GM20000 (cell line): Measurements from ENCODE around the gene STK38L.

Source experiments
- DNase-seq: peaks from one replicate; pipeline ENCODE4 v3.0.0; 2012; ENCODE audit warnings: low spot score
- TF ChIP-seq, protein P1 (sequence below): IDR thresholded peaks from 2 replicates; pipeline ENCODE4 v1.5.1; 2012; ENCODE audit warnings: mild to moderate bottlenecking, control low read depth; ENCODE audit errors: extremely low read depth, missing control alignments

The STK38L gene

DNA sequence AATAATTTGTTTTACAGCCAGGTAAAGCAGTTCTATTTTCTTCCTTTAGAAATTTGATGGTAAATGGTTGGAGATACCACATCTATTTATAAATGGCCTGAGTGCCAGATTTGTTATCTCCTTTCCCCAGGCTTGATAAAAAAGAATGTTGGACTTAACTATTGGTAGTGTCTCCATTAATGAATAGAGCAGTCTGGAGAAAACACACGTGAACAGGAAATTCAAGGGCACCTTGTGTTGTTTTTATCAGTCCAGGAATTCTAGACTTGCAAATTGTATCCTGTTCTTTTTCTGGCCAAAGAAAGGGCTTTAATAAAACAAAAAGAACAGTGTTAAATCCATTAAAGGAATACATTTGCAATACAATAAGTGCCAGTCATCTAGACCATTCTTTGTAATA is 47.8 kb downstream of the STK38L start:
- DNase-seq = no peak

DNA sequence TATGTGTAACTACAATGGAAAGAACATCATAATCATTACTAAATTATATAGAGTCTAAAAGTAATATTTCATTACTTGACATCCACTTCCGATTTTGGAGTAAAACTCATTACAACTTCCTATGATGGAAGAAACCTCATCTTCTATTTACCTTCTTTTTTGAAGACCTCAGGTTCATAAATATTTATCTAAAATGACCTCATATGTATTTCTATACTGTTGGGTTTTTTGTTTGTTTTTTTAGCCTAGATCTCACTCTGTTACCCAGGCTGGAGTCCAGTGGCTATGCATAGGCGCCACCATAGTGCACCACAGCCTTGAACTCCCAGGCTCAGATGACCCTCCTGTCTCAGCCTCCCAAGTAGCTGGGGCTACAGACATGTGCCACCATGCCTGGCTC is 48.6 kb downstream of the STK38L start:
- no peak for DNase-seq
- TF ChIP-seq, protein P1, sequence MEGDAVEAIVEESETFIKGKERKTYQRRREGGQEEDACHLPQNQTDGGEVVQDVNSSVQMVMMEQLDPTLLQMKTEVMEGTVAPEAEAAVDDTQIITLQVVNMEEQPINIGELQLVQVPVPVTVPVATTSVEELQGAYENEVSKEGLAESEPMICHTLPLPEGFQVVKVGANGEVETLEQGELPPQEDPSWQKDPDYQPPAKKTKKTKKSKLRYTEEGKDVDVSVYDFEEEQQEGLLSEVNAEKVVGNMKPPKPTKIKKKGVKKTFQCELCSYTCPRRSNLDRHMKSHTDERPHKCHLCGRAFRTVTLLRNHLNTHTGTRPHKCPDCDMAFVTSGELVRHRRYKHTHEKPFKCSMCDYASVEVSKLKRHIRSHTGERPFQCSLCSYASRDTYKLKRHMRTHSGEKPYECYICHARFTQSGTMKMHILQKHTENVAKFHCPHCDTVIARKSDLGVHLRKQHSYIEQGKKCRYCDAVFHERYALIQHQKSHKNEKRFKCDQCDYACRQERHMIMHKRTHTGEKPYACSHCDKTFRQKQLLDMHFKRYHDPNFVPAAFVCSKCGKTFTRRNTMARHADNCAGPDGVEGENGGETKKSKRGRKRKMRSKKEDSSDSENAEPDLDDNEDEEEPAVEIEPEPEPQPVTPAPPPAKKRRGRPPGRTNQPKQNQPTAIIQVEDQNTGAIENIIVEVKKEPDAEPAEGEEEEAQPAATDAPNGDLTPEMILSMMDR = no peak

More for the DNA sequence above, 47.8 kb downstream of the STK38L start:
- TF ChIP-seq, protein P1 = no peak

DNA sequence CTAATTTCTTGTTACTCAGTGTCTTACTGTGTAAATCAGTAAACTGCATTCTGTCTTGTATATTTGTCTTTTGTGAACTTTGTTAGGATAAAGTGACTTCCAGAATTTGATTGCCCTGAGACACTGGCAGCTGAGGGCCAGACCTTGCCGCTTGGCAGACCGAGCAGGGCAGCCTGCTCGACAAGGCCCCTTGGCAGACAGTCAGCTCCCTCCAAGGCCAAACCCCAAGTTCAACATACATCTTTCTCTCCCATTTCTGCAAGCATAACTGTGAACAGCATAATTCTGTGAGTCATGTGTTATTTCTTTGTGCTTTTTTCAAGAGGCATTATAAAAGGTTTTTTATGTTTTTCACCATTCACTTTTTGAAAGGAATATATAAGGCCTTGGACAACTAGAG is 49.4 kb downstream of the STK38L start:
- TF ChIP-seq, protein P1 = no peak
- no peak for DNase-seq

DNA sequence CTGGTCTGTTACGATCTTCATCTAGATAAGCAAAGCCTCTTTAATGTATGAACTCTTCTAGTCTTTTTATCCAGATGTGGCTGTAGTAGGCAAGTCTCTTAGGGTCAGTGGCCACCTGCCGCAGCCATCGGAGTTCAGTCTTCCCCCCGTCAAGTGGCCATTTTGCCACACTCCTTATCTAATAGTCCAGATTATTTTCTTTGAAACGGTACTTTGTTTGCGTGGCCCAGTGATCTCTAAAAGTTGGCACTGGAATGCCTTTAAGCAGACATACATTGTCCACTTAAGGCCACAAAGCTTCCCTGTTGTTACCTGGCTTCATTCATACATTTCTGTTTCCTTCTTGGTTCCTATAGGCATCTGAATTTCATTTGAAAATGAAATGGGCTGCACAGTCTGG is 52.6 kb downstream of the STK38L start:
- TF ChIP-seq, protein P1 = no peak
- no peak for DNase-seq

DNA sequence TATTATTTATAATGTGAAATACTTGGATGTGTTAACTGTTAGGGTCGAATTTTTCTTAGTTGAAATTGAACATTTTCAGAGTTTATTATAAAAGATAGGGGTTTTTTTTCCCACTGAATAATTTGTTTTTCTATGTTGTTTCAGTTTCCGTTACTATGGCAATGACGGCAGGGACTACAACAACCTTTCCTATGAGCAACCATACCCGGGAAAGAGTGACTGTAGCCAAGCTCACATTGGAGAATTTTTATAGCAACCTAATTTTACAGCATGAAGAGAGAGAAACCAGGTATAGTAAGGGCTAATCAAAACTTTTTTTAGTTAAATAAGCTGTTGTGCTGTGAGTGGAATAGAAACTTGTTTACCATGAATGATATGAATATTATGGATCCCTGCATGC is 53.5 kb downstream of the STK38L start:
- TF ChIP-seq, protein P1 = no peak
- DNase-seq = no peak

DNA sequence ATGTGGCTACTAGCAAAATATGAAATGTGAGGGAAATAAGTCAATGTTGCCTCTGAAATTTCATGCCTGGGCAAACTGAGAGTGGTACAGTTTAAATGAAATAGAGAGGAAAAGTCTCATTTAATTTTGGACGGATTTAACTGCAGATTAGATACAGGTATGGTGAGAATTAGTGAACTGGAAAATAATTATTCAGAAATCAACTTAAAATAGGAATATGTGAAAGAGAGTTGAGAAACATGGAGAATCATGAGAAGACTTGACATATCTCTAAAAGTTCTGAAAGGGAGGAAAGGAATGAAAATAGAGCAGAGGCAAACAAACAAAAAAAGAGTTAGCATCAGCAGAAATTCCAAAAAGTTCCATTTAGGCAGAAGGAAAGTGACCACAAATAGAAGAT is 55.0 kb downstream of the STK38L start:
- DNase-seq = no peak
- TF ChIP-seq, protein P1 = no peak

DNA sequence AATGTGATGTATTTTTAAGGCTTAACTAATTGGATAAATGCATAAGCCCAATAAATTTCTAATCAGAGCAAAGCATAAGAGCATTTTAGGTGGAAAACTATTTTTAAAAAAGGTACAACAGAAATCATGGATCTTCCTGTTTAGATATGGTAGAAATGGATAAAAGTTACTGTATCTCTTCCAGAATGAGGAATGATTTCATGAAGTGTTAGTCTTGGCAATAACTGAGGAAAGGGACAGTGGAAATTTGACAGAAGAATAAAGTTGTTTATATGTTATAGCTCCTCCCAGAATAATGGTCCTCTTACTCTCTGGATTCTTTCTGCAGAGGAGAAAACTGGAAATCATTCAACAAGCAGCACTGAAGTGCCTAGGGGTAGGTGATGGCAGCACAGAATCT is 56.1 kb downstream of the STK38L start:
- TF ChIP-seq, protein P1 = no peak

More for the DNA sequence above, 56.1 kb downstream of the STK38L start:
- DNase-seq = no peak
